GM21528 (cell line): Measurements from ENCODE around the gene GADD45GIP1.

Experiments
- ATAC-seq: cut with Tn5 transposase; IDR thresholded peaks from one replicate; pipeline ENCODE4 v1.9.1; 2021; ENCODE audit warnings: mild to moderate bottlenecking, moderate library complexity; ENCODE audit not compliant: unreplicated experiment, low FRiP score

GADD45GIP1 gene

DNA sequence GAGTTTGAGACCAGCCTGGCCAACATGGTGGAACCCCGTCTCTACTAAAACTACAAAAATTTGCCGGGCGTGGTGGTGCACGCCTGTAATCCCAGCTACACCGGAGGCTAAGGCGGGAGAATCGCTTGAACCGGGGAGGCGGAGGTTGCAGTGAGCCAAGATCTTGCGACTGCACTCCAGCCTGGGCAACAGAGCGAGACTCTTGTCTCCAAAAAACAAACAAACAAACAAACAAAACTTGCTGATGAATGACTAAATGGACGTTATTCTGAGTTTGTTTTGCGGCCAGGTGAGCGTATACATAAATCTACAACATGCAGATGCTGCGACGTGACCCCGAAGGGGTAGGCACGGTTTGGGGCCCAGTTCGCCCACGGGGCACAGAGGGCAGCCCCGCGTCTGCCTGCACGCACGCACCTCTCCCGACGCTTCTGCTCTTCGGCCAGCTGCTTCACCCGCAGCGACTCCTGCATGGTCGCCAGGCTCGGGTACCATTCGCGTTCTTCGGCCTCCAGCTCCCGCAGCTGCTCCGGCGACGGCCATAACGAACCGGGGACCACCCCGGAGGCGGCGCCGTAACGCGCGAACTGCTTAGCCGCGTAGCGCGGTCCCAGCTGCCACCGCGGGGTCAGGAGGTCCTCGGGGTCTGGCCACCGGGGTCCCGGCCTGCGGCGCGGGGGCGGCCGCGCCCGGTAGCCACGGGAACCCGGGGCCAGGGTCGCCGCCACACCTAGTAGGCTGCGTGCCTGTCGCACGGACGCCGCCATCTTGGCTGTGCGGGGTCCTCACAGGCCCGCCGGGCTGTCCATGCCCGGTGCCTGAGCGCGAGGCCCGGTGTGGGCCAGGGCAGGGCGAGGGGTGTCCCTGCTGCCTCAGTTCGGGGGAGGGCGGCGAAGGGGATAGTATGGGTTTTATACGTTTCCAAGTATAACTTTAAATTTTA lies at the start of gene GADD45GIP1:
Gene GADD45GIP1 (minus strand): TSS at position 778 of the 943 bp plus-strand sequence. CDS start 11 bp downstream, at position 767.
- peak; percentile 50 for ATAC-seq

DNA sequence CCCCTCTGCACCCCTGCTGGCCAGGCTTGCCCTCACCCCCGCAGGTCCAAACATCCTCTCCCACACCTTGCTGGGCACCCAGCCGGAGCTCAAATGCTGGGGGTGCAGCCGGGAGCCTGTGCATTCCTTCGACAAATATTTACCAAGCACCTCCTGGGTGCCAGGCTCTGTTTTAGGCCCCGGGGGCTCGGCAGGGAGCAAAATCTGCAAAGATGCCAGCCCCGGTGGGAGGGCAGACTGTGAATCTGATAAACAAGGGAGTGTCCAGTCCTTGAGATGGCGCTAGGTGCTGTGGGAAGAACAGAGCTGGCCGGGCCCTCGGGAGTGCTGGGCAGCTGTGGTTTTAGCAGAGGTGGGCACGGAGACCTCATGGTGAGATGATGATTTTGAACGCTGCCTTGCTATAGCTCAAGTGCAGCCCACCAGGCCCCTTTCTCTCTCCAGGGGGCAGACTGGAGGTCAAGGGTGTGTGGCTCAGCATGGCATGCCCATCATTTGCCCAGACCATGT lies 48.9 kb upstream of the GADD45GIP1 start:
- ATAC-seq: no peak

DNA sequence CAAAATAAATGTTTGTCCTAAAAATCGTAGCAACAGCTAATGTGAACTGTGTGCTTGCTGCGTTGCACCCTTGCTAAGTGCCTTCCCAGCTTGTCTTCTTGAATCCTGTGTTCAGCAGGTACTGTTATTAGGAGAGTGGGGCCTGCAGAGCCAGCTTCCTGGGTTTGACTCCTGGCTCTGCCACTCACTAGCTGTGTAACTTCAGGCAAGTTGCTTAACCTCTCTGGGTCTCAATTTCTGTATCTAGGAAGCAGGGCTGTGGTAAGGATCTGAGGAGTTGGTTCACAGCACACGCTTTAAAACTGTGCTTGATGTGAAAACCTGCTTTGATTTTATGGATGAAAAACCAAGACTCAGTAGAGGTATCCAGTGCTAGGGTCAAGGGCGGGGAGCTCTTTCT lies 48.2 kb upstream of the GADD45GIP1 start:
- ATAC-seq: no peak

DNA sequence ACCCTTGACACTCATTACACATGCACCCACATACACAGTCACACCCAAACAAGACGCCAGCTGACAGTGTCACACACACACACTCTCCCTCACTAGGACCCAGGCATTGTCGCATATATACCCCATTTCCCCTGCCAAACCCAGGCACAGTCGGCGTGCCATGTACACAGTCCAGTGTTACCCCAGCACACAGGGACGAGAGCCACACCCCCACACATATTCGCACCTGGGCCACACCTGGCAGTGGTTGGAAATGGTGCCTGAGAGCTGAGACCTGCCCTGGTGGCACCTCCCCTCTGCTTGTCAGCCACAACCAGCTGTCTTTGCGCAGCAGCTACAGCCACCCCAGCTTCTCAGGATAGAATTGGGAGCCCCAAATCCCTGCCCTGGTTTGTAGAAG lies 47.2 kb upstream of the GADD45GIP1 start:
- no peak for ATAC-seq

DNA sequence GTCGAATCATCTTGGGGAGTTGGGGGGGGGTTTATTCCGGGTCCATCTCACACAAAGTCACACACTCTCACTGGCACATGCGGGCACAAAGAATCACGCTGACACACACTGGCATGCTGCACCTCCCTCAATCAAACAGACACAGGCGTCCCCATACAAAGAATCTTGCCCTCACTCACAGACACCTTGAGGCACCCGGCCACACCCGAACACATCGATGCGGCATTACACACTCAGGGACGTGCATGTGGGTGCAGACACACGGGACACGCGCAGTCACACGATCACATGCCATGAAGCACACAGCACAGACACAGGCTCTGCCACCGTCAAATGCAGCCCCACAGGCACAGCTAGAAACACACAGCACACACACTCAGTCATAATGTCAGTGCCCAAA lies 46.1 kb upstream of the GADD45GIP1 start:
- no peak for ATAC-seq

DNA sequence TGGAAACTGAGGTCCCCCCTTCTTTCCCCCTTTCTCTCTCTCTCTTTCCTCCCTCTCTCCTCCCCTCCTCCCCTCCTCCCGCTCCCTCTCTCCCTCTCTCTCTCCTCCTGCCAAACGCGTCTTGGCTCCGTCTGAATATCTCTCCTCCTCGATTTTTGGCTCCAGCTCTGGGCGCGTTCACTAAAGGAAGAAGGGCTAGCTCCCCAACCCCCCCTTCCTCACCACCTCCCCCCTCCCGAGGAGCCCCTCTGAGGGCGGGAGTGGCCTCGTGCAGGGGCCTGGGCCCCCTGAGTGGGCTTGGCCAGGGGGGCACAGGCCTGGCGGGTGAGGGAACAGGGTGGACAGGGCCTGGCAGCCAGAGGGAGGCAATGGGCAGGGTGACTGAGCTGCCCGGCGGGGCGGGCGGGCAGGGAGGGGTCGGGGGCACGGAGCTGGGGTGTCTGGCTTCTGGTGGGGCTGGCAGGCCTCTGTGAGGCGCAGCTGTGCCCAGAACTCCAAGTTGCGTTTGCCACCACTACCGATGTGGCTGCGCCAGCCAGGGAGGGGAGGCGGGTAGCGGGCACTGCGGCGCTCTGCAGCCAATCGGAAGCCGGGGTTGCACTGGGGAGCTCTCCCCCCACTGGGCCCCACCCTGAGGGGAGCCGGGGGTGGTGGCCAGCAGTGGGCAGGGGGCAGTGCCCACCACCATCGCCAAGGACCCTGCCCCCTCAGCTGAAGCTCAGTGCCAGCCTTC lies 45.3 kb upstream of the GADD45GIP1 start:
- ATAC-seq: no peak

DNA sequence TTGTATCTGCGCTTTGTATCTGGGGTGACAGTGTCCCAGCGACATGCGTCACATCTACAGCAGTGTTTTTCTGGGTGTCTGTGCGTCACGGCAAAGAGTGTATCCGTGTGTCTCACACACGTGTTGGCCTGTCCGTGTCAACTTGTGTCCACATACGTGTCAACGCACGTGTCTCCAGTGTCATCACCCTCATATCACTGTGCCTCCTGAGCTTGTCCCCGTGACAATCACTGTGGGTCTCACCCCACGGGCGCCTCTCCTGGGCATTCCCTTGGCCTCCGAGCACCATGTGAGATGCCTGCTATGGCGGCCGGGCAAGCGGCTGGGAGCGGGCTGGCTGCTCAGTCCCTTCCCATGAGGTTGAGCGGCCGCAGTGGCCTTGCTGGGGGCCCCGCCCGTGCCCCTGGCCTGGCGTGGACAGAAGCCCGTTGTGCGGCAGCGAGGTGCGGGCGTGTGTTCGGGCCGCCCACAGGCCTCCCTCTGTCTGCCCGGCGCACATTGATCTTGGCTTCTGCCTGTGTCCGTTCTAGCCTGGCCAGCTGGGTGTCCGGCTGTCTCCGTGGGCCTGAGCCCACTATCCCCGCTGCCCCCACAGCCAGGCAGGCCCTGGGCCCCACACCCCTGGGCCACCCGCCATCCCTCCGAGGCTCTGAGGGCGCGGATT lies 44.6 kb upstream of the GADD45GIP1 start:
- no peak for ATAC-seq

DNA sequence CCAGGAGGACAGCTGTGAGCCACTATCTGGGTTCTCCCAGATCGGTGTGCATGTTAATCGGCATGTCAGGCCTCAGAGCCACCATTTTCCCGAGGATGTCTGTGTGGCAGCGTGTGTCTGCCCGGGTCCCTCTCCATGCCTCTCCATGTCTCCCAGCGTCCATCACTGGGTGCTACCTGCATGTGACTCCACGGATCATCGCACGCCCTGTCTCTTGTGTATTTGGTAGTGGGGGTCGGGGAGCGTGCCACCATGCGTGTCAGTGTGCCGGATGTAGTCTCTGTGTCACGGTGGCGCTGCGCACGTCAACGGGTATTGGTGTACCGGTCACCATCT lies 44.1 kb upstream of the GADD45GIP1 start:
- ATAC-seq: no peak

DNA sequence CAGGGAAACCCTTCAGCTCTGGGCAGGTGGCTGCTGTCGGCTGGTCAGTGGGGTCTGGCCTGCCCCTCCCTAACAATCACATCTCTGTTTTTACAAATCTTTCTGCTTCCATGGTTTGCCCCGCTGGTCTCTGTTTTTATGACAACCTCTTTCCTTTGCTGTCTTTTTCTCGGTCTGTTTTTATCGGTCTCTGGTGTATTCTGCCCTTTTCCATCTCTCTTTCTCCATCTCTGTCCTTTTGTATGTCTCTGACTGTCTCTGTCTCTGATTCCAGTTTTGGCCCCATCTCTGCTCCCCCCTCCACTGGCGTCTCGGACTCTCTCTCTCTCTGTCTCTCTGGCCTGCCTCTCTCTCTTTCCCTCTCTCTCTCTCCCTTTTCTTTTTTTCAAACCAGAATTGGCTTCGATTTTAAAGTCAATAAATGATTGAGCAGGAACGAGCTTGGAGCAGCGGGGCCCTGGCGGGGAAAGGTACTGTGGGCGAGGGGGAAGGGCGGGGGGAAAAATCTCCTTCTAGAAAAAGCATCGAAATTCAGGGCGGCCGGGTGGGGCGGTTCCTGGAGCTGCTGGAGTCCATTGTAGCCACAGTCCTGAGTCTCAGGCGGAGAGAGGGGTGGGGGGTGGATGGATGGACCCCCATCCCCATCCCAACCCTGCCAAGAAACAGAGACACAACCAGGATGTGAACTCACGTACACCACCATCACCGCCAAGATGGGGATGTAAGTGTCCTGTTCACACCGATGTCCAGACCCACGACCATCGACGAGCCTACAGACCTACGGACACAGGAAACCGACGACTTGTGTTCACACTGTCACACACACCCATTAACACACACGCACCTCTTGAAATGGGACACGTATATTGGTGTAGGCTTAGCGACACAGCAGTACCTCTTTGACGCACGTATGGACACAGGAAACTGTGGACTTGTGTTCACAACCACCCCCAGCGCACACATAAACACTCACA lies 41.2 kb upstream of the GADD45GIP1 start:
- ATAC-seq: no peak

DNA sequence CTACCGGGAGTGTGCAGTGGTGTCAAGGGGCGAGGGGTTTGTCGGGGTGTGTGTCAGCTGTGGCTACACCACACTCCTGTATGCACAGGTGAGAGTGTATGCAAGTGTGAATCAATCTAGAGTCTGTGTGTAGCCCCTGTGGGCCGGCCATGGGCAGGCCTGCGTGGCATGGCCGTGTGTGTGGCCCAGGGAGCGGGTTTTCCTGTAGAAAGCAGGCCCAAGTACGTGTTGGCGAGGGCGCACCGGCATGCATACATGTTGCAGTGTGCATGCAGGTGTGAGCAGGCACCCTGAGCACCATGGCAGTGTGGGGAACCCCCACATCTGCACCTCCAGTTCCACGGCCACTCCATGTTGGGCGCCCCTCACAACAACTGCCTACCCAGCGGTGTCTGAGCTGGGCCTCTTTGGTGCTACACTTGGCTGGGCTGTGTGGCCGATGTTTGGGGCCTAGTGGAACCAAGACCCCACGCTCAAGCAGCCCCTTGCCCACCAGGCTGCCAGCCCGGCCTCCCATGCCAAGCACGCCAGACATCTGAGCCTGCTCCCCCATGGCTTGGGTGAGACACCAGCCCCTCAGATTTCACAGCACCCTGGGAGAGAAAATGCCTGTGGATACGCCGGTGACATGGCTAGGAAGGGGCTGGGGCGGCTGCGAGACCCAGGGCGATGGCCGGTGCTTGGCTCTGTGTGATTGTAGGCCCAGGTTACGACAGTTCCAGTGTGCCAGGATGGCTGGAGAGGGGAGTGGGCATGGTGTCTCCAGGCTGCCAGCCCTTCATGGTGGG lies 40.4 kb upstream of the GADD45GIP1 start:
- no peak for ATAC-seq

DNA sequence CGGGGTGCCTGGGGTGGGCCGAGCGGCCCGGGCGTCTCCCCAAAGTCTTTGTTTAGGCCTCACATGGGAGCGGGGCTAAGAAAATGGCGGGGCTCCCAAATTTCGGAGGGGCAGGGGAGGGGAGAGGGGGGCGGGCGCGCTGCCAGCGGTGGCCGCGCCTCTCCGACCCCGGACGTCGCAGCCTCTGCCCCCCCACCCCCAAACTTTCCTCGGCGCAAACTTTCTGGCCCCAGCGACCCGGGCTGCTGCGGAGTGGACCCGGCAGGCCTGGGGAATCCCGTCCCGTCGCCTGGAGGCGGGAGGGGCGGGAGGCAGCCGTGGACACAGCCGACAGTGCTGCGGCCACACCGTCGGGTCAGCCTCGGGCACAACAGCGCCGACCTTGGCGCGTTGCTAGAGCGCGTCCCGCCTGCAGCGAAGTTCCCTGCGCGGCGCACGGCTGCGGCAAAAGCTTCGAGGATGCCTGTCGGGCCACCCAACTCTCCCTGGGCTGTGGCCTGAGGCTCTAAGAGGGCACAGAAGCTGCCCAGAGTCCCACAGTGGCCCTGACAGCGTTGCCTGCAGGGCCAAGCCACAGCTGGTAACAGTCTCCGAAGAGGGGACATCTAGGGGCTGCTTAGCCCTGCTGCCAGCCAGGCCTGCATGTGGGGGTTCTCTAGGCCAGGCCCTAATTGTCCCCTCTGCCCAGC lies 39.5 kb upstream of the GADD45GIP1 start:
- no peak for ATAC-seq

DNA sequence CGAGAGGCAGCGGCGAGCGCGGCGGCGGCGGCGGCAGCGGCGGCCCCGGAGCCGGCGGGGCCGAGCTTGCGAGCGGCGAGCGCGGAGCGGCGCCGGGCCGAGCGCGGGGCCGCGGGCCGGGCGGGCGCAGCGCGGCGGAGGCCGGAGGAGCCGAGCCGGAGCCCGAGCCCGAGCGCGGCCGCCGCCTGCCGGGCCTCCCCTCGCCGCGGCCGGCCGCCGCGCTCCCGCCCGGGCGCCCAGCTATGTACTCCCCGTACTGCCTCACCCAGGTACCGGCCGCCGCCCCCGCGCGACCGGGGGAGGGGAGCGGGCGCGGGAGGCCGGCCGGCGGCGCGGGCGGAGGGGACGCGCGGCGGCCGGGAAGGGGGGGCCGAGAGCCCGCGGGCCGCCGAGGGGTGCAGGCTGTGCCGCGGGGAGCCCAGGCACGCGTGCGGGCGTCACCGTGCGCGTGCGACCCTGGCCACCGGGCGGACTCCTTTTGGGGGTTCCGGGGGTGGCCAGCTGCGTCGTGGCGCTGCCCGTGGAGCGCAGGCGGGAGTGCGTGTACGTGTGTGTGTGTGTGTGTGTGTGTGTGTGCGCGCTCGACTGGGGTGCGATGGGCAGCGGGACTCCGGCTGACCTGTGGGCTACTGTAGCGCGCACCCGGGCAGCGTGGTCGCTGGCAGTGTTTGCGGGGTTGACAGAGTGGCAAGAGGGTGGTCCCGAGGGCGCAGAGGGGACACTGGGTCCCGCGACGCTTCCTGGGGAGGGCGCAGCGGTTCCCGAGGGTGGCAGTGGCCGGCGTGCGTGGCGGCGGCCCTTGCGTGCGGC lies 38.8 kb upstream of the GADD45GIP1 start:
- no peak for ATAC-seq

DNA sequence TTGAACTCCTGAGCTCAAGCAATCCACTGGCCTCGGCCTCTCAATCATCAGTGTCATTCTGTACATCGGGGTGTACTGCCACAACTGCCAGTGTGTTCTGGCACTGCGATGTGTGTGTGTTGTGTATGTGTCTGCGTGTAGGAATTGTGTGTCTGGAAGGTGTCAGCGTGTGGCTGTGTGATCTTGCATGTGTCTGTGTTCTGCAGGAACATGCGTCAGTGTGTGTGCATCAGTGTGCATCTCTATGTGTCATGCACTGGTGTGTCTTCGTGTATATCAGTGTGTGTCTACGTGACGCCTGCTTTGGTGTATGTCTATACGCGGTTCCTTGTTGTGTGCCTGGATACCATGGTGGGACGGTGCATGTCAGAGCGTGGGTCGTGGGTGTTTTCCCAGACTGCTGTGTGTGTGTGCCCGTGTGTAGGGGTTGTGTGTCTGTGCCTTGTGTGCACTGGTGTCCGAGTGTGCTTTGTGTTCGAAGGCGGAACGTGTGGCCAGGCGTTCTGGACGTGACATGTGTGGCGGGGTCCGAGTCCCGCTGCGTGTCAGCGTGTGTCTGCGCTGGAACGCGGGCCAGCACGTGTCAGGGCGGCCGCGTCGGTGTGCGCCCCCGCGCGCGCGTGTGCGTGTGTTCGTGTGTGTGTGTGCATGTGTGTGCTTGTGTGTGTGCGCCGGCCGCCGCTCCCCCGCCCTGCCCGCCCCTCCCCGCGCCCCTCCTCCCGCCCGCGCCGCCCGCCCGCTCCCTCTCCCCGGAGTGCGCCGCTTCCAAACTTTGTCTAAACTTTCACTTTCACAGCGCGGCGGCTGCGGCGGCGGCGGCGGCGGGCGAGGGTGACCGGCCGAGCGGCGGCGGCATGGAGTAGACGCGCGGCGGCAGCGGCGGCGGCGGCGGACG lies 37.9 kb upstream of the GADD45GIP1 start, which contains the start of gene NFIX:
Gene NFIX (plus strand): TSS at position 775 of the 895 bp plus-strand sequence. CDS start 363 bp downstream, outside the sequence.
- no peak for ATAC-seq

DNA sequence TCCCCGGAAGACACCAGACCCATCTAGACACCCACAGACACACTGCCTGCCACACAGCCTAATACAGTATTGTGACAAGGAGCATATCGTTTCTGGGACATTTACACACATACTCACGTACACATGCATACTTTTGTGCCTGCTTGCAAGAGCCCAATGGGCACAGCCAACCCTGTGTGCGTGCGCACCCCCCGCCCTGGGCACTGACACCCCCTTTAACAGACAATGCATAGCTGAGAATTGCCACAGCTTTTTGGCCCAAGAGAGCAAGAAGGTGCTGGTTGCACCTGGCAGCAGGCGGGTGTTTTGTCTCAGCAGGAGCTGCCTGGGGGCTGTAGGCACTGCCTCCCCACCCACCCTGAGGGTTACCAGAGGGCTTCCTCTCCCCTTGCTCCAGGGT lies 36.5 kb upstream of the GADD45GIP1 start:
- ATAC-seq: no peak

DNA sequence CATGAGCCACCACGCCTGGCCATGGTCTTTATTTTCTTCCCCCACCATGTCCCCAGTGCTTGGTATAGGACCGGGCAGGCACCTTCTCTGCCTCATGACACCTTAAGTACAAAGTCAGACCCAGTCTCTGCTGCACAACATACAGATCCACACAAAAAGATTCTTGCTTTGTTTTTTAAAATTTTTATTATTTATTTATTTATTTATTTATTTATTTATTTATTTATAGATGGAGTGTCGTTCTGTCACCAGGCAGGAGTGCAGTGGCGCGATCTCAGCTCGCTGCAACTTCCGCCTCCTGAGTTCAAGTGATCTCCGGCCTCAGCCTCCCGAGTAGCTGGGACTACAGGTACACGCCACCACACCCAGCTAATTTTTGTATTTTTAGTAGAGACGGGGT lies 35.7 kb upstream of the GADD45GIP1 start:
- ATAC-seq: no peak

DNA sequence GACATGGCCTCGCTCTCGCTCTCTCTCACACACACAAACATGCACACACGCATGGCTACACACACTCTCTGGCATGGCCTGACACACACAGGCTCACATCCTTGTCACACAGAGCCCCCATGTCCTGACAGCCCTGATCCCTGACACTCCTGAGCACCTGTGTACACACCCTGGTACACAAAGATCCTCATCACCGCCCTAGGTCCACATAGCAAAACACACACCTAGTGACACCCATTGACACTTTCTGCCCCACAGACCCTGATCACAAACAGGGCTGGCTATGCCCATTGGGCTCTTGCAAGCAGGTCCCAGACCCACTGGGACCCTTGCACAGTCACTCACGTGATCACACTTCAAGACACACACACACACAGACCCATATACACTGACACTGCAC lies 34.3 kb upstream of the GADD45GIP1 start:
- no peak for ATAC-seq

DNA sequence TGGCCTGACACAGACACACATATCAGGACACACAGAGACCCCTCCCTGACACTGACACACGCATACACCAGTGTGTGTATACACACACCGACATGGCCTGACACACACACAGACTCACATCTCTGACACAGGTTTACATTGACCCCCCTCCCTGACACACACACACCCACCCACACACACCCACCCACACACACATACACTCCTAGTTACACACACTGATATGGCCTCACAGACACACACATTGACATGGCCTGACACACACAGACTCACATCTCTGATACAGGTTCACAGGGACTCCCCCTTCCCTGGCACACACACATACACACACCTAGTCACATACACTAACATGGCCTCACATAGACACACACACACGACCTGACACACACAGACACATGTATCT lies 33.8 kb upstream of the GADD45GIP1 start:
- ATAC-seq: no peak
